OCI-LY3 (cell line): ENCODE results near the gene GARIN3.
"Not testable (repeated sequence)": the region's sequence is repeated elsewhere in the genome, so short reads cannot be mapped to it uniquely, and the experiment has no call there.

ENCODE experiments used
- H2AFZ ChIP-seq: fragments of 200-600, 300-600 bp; shearing (Covaris generic); 2 replicates; pipeline ENCODE4 v1.6.0; 2014; ENCODE audit warnings: antibody characterized with exemption, low read depth, low read length
- H3K27ac ChIP-seq: fragments of 200-600, 300-600 bp; sonication (generic); 2 replicates; pipeline ENCODE4 v1.5.1; 2014; ENCODE audit warnings: mild to moderate bottlenecking, low read length, moderate library complexity, mixed read lengths
- H3K27me3 ChIP-seq: fragments of 200-600, 300-600 bp; sonication (generic); 2 replicates; pipeline ENCODE4 v1.6.1; 2014; ENCODE audit warnings: low read depth, low read length, mixed read lengths
- H3K36me3 ChIP-seq: fragments of 200-600, 300-600 bp; sonication (generic); replicated peaks from 2 replicates; pipeline ENCODE3; 2014; ENCODE audit warnings: low read depth, low read length, mixed read lengths
- H3K4me1 ChIP-seq: fragments of 300-600, 200-600 bp; sonication (generic); 2 replicates; pipeline ENCODE4 v1.6.1; 2014; ENCODE audit warnings: low read length, mixed read lengths
- H3K4me2 ChIP-seq: fragments of 200-600, 300-600 bp; sonication (generic); 2 replicates; pipeline ENCODE4 v1.6.1; 2014; ENCODE audit warnings: low read length, mixed read lengths
- H3K4me3 ChIP-seq: fragments of 300-600, 200-600 bp; sonication (generic); 2 replicates; pipeline ENCODE4 v1.5.1; 2014; ENCODE audit warnings: antibody characterized with exemption, mild to moderate bottlenecking, low read length, moderate library complexity
- H3K79me2 ChIP-seq: fragments of 300-600, 200-600 bp; shearing (Covaris generic); 2 replicates; pipeline ENCODE4 v1.6.1; 2014; ENCODE audit warnings: mild to moderate bottlenecking, low read length, mixed read lengths
- H3K9ac ChIP-seq: fragments of 300-600, 200-600 bp; shearing (Covaris generic); 2 replicates; pipeline ENCODE4 v1.6.0; 2014; ENCODE audit warnings: mild to moderate bottlenecking, low read length, moderate library complexity
- H3K9me3 ChIP-seq: fragments of 200-600, 300-600 bp; shearing (Covaris generic); 2 replicates; pipeline ENCODE4 v1.6.1; 2014; ENCODE audit warnings: low read length, mixed read lengths; ENCODE audit not compliant: insufficient read depth
- H4K20me1 ChIP-seq: fragments of 200-600, 300-600 bp; sonication (generic); 2 replicates; pipeline ENCODE4 v1.6.1; 2016; ENCODE audit warnings: low read length, mixed read lengths; ENCODE audit not compliant: insufficient read depth
- EZH2phosphoT487 ChIP-seq: fragments of 200-600 bp; shearing (Covaris generic); IDR thresholded peaks from 2 replicates; pipeline ENCODE4 v1.6.1; 2018; ENCODE audit warnings: antibody characterized with exemption, mixed run types, low read depth
- TF ChIP-seq, protein P1 (sequence below): fragments of 200-600, 300-600 bp; sonication (generic); IDR thresholded peaks from 2 replicates; pipeline ENCODE4 v1.5.1; 2014; ENCODE audit warnings: antibody characterized with exemption, low read length, low read depth

Gene GARIN3

DNA sequence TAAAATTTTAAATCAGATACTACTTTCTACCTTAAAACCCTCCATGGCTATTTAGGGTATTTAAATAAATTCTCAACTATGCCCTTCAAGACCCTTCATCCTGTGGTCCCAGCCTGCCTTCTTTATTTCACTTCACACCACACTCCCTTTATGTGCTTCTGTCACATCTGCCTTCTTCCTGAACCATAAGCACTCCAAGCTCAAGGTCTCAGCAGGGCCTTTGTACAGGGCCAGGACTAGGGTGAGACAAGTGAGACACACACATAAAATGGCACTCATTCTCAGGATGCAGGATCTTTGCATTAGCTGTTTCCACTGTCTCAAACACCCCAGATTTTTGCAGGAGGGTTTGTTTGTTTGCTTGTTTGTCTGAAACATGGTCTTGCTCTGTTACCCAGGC lies 22.2 kb upstream of the GARIN3 start:
- Histone ChIP-seq H3K9ac (no peak overlapping the region), H3K4me1 (no peaks in the 10 kb centered on the region), H3K36me3 (no peaks in the 10 kb centered on the region), H3K9me3 (no peaks in the 10 kb centered on the region), H3K4me3 (no peak overlapping the region), H3K27me3 (no peaks in the 10 kb centered on the region), H3K27ac (no peak overlapping the region), H3K4me2 (no peak overlapping the region), H4K20me1 (no peaks in the 10 kb centered on the region), H3K79me2 (no peaks in the 10 kb centered on the region), H2AFZ (no peak overlapping the region)
- no peak for TF ChIP-seq EZH2phosphoT487
- TF ChIP-seq, protein P1, sequence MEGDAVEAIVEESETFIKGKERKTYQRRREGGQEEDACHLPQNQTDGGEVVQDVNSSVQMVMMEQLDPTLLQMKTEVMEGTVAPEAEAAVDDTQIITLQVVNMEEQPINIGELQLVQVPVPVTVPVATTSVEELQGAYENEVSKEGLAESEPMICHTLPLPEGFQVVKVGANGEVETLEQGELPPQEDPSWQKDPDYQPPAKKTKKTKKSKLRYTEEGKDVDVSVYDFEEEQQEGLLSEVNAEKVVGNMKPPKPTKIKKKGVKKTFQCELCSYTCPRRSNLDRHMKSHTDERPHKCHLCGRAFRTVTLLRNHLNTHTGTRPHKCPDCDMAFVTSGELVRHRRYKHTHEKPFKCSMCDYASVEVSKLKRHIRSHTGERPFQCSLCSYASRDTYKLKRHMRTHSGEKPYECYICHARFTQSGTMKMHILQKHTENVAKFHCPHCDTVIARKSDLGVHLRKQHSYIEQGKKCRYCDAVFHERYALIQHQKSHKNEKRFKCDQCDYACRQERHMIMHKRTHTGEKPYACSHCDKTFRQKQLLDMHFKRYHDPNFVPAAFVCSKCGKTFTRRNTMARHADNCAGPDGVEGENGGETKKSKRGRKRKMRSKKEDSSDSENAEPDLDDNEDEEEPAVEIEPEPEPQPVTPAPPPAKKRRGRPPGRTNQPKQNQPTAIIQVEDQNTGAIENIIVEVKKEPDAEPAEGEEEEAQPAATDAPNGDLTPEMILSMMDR = no peak

DNA sequence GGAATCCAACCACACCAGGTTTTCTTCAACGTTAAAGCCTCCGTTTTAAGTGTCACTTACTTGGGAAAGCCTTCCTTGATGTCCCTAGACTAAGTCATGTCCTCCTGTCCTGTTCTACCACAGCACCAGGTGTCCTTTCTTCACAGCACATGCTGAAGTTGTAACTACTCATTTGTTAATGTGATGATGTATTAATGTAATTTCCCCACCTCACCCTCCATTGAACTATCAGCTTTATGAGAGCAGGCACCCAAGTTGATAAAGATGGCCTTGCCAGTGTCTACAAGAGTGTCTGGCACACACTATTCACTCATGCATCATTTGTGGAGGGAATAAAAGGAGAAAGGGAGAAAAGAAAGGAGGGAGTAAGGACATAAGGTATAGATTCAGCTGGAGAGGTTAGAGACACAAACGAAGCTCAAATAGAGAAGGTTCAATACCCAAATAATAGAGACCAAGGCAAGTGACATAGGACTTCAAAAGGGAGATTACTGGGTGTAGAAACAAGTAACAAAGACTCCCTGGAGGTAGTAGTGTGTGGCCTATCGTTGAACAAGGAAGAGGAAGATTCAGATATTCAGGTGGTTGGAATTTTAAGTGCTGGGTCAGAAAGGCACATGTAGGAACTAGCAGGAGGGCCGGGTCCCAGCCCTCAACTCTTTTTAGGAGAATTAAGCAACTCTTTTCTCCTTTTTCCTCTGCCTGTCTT lies 21.1 kb upstream of the GARIN3 start:
- TF ChIP-seq, protein P1 = no peak
- no peak for TF ChIP-seq EZH2phosphoT487
- Histone ChIP-seq H3K36me3 (no peaks in the 10 kb centered on the region), H3K4me1 (no peaks in the 10 kb centered on the region), H3K27ac (no peak overlapping the region), H3K79me2 (no peaks in the 10 kb centered on the region), H3K9me3 (no peaks in the 10 kb centered on the region), H3K4me2 (no peak overlapping the region), H3K4me3 (no peak overlapping the region), H3K27me3 (peaks cover 5% of the 10 kb centered on the region), H3K9ac (no peak overlapping the region), H2AFZ (no peak overlapping the region), H4K20me1 (no peaks in the 10 kb centered on the region)

DNA sequence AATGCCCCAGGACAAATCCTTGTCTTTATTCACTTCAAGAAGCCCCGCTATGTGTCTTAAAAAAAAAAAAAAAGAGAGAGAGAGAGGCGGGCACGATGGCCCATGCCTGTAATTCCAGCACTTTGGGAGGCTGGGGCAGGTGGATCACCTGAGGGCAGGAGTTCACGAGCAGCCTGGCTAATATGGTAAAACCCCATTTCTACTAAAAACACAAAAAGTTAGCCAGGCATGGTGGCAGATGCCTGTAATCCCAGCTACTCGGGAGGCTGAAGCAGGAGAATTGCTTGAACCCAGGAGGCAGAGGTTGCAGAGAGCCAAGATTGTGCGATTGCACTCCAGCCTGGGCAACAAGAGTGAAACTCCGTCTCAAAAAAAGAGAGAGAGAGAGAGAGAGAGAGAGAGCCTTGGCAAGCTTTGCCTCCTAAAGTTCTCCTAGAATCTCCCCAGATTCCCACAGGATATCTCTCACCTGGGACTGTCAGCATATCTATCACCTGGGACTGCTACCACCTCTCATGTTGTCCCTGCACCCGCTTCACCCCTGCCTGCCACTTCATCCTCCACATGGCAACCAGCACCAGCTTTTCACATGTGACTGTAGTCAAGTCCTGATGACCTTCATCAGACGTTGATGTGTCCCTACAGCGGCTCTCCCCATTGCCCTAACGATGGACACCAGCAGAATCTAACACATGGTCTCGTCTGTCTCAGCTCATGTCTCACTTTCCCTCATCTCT lies 20.4 kb upstream of the GARIN3 start:
- Histone ChIP-seq H3K4me3 (no peak overlapping the region), H3K4me2 (no peak overlapping the region), H3K27ac (no peak overlapping the region), H3K79me2 (no peaks in the 10 kb centered on the region), H3K4me1 (no peaks in the 10 kb centered on the region), H3K27me3 (peaks cover 12% of the 10 kb centered on the region), H3K9ac (no peak overlapping the region), H3K36me3 (no peaks in the 10 kb centered on the region), H2AFZ (no peak overlapping the region), H3K9me3 (no peaks in the 10 kb centered on the region), H4K20me1 (no peaks in the 10 kb centered on the region)
- TF ChIP-seq, protein P1 = no peak
- no peak for TF ChIP-seq EZH2phosphoT487

DNA sequence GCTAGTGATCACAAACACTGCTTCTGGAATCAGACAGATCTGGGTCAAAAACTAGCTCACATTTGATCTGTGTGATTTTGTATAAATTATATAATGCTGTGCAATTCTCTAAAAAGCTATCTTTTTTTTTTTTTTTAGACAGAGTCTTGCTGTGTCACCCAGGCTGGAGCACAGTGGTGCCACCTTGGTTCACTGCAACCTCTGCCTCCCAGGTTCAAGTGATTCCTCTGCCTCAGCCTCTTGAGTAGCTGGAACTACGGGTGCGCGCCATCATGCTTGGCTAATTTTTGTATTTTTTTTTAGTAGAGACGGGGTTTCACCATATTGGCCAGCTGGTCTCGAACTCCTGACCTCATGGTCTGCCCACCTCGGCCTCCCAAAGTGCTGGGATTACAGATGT lies 19.1 kb upstream of the GARIN3 start:
- not testable (repeated sequence) for H3K4me3 ChIP-seq, H3K4me2 ChIP-seq, H3K9me3 ChIP-seq, H3K4me1 ChIP-seq, H2AFZ ChIP-seq, H3K79me2 ChIP-seq, H3K36me3 ChIP-seq, H4K20me1 ChIP-seq, H3K27ac ChIP-seq, H3K9ac ChIP-seq
- peaks cover 22% of the 10 kb centered on the region for H3K27me3 ChIP-seq
